Testis (tissue), 3 donors: Measurements from ENCODE around the gene DACT3. TPM values are rescaled to one million over a fixed set of nuclear protein-coding genes. Genes with fewer than 3 reads are reported as not detected.

Source experiments
- DNase-seq: peaks from one replicate; pipeline ENCODE4 v3.0.0-alpha.2; 2019
- H3K27ac ChIP-seq, 2 donors: fragments of 200-600 bp; sonication (generic); one replicate each; pipeline ENCODE4 v1.5.1; 2019
- H3K27me3 ChIP-seq: fragments of 200-600 bp; sonication (generic); one replicate; pipeline ENCODE4 v1.5.1; 2019
- H3K36me3 ChIP-seq: fragments of 200-600 bp; sonication (generic); one replicate; pipeline ENCODE4 v1.5.1; 2017; ENCODE audit warnings: low read depth; ENCODE audit errors: missing control alignments
- H3K4me1 ChIP-seq: fragments of 200-600 bp; sonication (generic); one replicate; pipeline ENCODE4 v1.5.1; 2019
- H3K4me3 ChIP-seq, 2 donors: fragments of 200-600 bp; sonication (generic); one replicate each; pipeline ENCODE4 v1.5.1; 2017 to 2019
- H3K9me3 ChIP-seq: fragments of 200-600 bp; sonication (generic); one replicate; pipeline ENCODE4 v1.5.1; 2017
- POLR2A ChIP-seq: fragments of 450-650 bp; IDR thresholded peaks from one replicate; pipeline ENCODE4 v1.6.1; 2017; ENCODE audit warnings: antibody characterized with exemption, mild to moderate bottlenecking, moderate library complexity
- WGBS, 2 donors: methylation state at CpG; one replicate each; pipeline ENCODE4 v1.1.5; 2018; 5-methylcytosine and 5-hydroxymethylcytosine counted together
- intact Hi-C: fragments of 100-400 bp; cut with DNase I; formaldehyde crosslinking; loops from one replicate; pipeline ENCODE4 v1.15.1; 2023; ENCODE audit warnings: low total_unique reads
- polyA plus RNA-seq: library from polyadenylated mRNA; stranded (reverse); fragments of 350-450 nt; fragmentation: Illumina TruSeq; extraction: RNeasy Lipid Tissue Mini Kit (QIAGEN cat#74804); gene quantifications from one replicate; pipeline ENCODE4 v1.2.3, GENCODE V29; 2014; ENCODE audit warnings: low read depth, low replicate concordance; ENCODE audit not compliant: insufficient read depth
- total RNA-seq, 2 donors: library from RNA; depleted of rRNA; stranded (reverse); fragments of >200 nt; gene quantifications; one replicate each; pipeline ENCODE4 v1.2.3, GENCODE V29; 2016
- TF ChIP-seq, protein P1 (sequence below), 3 experiments: fragments of 450-650 bp in 2 of 3; fragments of 200-600 bp in 1 of 3; sonication (generic) in 1 of 3; IDR thresholded peaks; one replicate each; pipeline ENCODE4 v1.5.1; 2016 to 2019; ENCODE audit warnings: antibody characterized with exemption in 3 of 3, mild to moderate bottlenecking in 2 of 3, moderate library complexity in 1 of 3

DACT3 gene
- total and polyA plus RNA-seq, 3 donors from 2014 or later, result 17.2 to 30.6 (median 19.8) TPM

DNA sequence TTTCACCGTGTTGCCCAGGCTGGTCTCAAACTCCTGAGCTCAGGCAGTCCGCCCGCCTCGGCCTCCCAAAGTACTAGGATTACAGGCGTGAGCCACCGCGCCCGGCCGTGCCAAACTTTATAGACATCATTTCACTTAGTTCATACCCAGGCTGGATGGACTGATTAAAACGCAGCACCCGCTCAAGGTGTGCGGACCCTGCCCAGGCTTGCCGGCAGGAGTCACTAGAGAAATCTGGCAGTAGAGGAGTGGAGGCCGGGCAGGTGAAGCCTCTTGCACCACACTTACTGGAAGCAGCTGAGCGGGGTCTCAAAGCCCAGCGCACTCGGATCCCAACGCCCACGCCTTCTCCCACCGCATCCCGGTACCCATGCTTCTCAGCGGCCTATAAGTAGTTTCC lies 47.5 kb downstream of the DACT3 start:
- TF ChIP-seq, protein P1, sequence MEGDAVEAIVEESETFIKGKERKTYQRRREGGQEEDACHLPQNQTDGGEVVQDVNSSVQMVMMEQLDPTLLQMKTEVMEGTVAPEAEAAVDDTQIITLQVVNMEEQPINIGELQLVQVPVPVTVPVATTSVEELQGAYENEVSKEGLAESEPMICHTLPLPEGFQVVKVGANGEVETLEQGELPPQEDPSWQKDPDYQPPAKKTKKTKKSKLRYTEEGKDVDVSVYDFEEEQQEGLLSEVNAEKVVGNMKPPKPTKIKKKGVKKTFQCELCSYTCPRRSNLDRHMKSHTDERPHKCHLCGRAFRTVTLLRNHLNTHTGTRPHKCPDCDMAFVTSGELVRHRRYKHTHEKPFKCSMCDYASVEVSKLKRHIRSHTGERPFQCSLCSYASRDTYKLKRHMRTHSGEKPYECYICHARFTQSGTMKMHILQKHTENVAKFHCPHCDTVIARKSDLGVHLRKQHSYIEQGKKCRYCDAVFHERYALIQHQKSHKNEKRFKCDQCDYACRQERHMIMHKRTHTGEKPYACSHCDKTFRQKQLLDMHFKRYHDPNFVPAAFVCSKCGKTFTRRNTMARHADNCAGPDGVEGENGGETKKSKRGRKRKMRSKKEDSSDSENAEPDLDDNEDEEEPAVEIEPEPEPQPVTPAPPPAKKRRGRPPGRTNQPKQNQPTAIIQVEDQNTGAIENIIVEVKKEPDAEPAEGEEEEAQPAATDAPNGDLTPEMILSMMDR (IDR thresholded peaks at IDR 0.05), result no peak
- no peak for TF ChIP-seq POLR2A
- Histone ChIP-seq H3K9me3 (no peaks in the 10 kb centered on the region), H3K4me1 (no peaks in the 10 kb centered on the region), H3K36me3 (no peaks in the 10 kb centered on the region), H3K4me3 (no peak overlapping the region), H3K27me3 (no peaks in the 10 kb centered on the region), H3K27ac (no peak overlapping the region)
- WGBS, 2 donors, result 70 to 74% methylated on average over 22 of the region's 22 CpGs
- intact Hi-C loops, result loop anchor here (2.0 kb wide), 1 partner anchor 49 kb away; no protein-coding TSS in a partner anchor
- DNase-seq, result no peak

DNA sequence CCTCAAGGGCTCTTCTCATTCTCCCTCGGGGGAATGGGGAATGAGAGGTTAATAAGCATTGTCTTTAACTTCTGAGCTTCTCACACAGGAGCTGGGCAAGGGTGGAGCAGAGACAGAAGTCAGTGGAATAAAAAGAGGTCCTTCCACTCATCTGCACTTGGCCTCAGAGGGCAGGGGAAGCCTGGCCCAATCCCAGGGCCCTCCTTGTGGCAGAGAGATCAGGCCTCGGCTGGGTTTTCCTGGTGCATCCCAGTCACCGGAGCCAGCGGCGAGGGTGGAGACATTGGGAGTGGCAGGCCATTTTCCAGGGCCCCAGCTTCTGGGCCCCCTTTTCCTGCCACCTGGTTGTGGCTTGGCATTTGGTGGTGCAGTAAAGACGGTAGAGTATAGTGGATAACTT lies 49.2 kb downstream of the DACT3 start:
- no peak overlapping the region for H3K27ac ChIP-seq
- H3K4me1 ChIP-seq, result no peaks in the 10 kb centered on the region
- DNase-seq, result no peak
- H3K9me3 ChIP-seq, result no peaks in the 10 kb centered on the region
- H3K27me3 ChIP-seq, result no peaks in the 10 kb centered on the region
- H3K4me3 ChIP-seq, result no peak overlapping the region
- intact Hi-C loops, result loop anchor here (2.0 kb wide), 1 partner anchor 51 kb away; no protein-coding TSS in a partner anchor
- TF ChIP-seq POLR2A, result no peak
- TF ChIP-seq, protein P1 (IDR thresholded peaks at IDR 0.05), result no peak
- WGBS, 2 donors, result 70 to 75% methylated on average over 4 to 6 of the region's 6 CpGs
- no peaks in the 10 kb centered on the region for H3K36me3 ChIP-seq

DNA sequence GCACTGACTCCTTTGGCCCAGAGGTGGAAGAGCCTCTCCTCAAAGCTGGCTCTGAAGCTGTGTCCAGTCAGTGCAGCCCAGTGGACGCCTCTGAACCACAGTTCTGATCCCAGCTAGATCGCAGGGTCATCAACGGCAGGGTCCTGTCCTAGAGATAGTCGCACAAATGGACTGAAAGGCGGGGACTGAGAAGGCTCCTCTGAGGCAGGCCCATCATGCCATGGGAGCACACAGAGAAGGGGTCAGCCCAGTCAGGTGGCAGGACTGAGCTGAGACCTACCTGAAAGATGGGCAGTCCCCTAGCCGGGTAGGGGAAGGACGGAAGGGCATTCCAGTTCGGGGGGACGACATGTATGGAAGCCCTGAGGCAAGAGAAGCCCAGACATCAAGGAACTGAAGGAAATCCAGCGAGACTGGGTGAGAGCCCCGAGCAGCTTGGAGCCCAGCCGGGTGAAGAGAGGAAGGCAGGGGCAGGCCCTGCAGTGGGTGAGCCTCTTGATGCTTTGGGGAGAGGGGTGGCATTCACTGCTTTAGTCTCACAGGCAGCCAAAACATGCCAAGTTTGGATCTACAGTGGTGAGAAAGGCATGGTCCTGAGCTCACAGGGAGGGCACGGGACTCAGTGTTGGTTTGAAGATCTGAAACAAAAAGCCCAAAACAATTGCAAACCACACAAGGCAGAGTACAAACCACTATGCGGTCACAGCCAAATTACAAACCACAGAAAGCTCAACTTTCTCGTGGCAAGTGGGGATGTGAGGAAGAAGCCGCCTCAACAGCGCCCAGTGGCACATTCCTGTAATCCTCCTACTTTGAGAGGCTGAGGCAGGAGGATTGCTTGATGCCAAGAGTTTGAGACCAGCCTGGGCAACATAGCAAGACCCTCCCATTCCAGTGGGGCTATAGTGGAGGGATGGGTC lies 49.9 kb downstream of the DACT3 start:
- intact Hi-C loops, result no loop called here
- no peaks in the 10 kb centered on the region for H3K9me3 ChIP-seq
- H3K36me3 ChIP-seq, result no peaks in the 10 kb centered on the region
- TF ChIP-seq, protein P1 (IDR thresholded peaks at IDR 0.05), result no peak
- TF ChIP-seq POLR2A, result no peak
- H3K27ac ChIP-seq, result no peak overlapping the region
- no peak overlapping the region for H3K4me3 ChIP-seq
- 83 to 84% methylated on average over 17 of the region's 17 CpGs for WGBS, 2 donors
- no peaks in the 10 kb centered on the region for H3K27me3 ChIP-seq
- DNase-seq, result no peak
- no peaks in the 10 kb centered on the region for H3K4me1 ChIP-seq

DNA sequence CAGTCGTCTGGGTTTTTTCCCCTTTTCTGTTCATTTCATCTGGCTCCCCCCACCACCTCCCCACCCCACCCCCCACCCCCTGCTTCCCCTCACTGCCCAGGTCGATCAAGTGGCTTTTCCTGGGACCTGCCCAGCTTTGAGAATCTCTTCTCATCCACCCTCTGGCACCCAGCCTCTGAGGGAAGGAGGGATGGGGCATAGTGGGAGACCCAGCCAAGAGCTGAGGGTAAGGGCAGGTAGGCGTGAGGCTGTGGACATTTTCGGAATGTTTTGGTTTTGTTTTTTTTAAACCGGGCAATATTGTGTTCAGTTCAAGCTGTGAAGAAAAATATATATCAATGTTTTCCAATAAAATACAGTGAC lies 50.6 kb downstream of the DACT3 start:
- 66 to 67% methylated on average over 5 of the region's 5 CpGs for WGBS, 2 donors
- Histone ChIP-seq H3K4me1 (peaks cover 2% of the 10 kb centered on the region), H3K27me3 (no peaks in the 10 kb centered on the region), H3K9me3 (no peaks in the 10 kb centered on the region), H3K4me3 (no peak overlapping the region), H3K36me3 (no peaks in the 10 kb centered on the region), H3K27ac (no peak overlapping the region)
- TF ChIP-seq, protein P1 (IDR thresholded peaks at IDR 0.05), result no peak
- TF ChIP-seq POLR2A, result no peak
- DNase-seq, result no peak
- intact Hi-C loops, result no loop called here
